Large intestine (tissue), 3 donors: ENCODE data around the gene DMD. TPM values are rescaled to one million over a fixed set of nuclear protein-coding genes. Genes with fewer than 3 reads are reported as not detected.

ENCODE experiments used
- DNase-seq, 2 donors: peaks; one replicate each; pipeline versions ENCODE4 v3.0.0 to v3.0.0-alpha.2; 2013
- H3K27ac ChIP-seq: one replicate; pipeline ENCODE4 v1.5.1; 2013; ENCODE audit warnings: low read length
- H3K27me3 ChIP-seq: 2 replicates; pipeline ENCODE4 v1.6.1; 2013; ENCODE audit warnings: low read length; ENCODE audit not compliant: control insufficient read depth, insufficient read depth
- H3K36me3 ChIP-seq: 2 replicates; pipeline ENCODE4 v1.6.1; 2013; ENCODE audit warnings: low read length; ENCODE audit not compliant: control insufficient read depth, insufficient read depth
- H3K4me1 ChIP-seq: one replicate; pipeline ENCODE4 v1.6.1; 2013; ENCODE audit warnings: low read length; ENCODE audit not compliant: control insufficient read depth, insufficient read depth
- H3K4me3 ChIP-seq: one replicate; pipeline ENCODE4 v1.5.1; 2013; ENCODE audit warnings: low read length
- H3K9me3 ChIP-seq: one replicate; pipeline ENCODE4 v1.6.1; 2013; ENCODE audit warnings: mild to moderate bottlenecking, low read depth, low read length, moderate library complexity; ENCODE audit not compliant: control insufficient read depth
- WGBS: methylation state at CpG from one replicate; pipeline ENCODE4 v1.1.5; 2013; ENCODE audit warnings: low lambda C conversion rate; ENCODE audit not compliant: insufficient coverage; 5-methylcytosine and 5-hydroxymethylcytosine counted together
- polyA plus RNA-seq: library from polyadenylated mRNA; unstranded; fragments of 120-200 nt; gene quantifications from one replicate; pipeline ENCODE4 v1.2.1, GENCODE V29; 2013

The DMD gene
- polyA plus RNA-seq, 1 donor, result 23.3 TPM

GRCh38 chrX:32877592-32877991 is 333.8 kb downstream of the DMD start:
- Histone ChIP-seq H3K4me1 (no peaks in the 10 kb centered on the region), H3K36me3 (no peaks in the 10 kb centered on the region), H3K9me3 (no peaks in the 10 kb centered on the region), H3K27ac (no peak overlapping the region), H3K27me3 (no peaks in the 10 kb centered on the region), H3K4me3 (no peak overlapping the region)
- no peak for DNase-seq
- no CpG with 5 or more reads among the region's 3 CpGs for WGBS

GRCh38 chrX:32874839-32875238 is 336.5 kb downstream of the DMD start:
- H3K9me3 ChIP-seq, result no peaks in the 10 kb centered on the region
- 60% methylated on average over 2 of the region's 4 CpGs for WGBS
- no peak for DNase-seq
- H3K27ac ChIP-seq, result no peak overlapping the region
- no peak overlapping the region for H3K4me3 ChIP-seq
- H3K36me3 ChIP-seq, result no peaks in the 10 kb centered on the region
- no peaks in the 10 kb centered on the region for H3K27me3 ChIP-seq
- H3K4me1 ChIP-seq, result no peaks in the 10 kb centered on the region

- Histone ChIP-seq H3K27ac (no peak overlapping the region), H3K27me3 (no peaks in the 10 kb centered on the region), H3K9me3 (no peaks in the 10 kb centered on the region), H3K4me3 (no peak overlapping the region), H3K36me3 (no peaks in the 10 kb centered on the region), H3K4me1 (no peaks in the 10 kb centered on the region)
- DNase-seq, result no peak
- WGBS, result no CpG with 5 or more reads among the region's 2 CpGs
Measured at GRCh38 chrX:32873786-32874185, 337.6 kb downstream of the DMD start.

- no peaks in the 10 kb centered on the region for H3K9me3 ChIP-seq
- H3K27ac ChIP-seq, result no peak overlapping the region
- H3K4me1 ChIP-seq, result no peaks in the 10 kb centered on the region
- no peak overlapping the region for H3K4me3 ChIP-seq
- WGBS, result no CpG with 5 or more reads among the region's 3 CpGs
- no peaks in the 10 kb centered on the region for H3K27me3 ChIP-seq
- DNase-seq, result no peak
- H3K36me3 ChIP-seq, result no peaks in the 10 kb centered on the region
Measured at GRCh38 chrX:32871636-32872035, 339.7 kb downstream of the DMD start.

GRCh38 chrX:32868524-32868895 is 342.8 kb downstream of the DMD start:
- H3K4me1 ChIP-seq, result no peaks in the 10 kb centered on the region
- no peaks in the 10 kb centered on the region for H3K36me3 ChIP-seq
- H3K27me3 ChIP-seq, result no peaks in the 10 kb centered on the region
- no peaks in the 10 kb centered on the region for H3K9me3 ChIP-seq
- DNase-seq, result no peak
- no CpG with 5 or more reads among the region's 6 CpGs for WGBS
- no peak overlapping the region for H3K27ac ChIP-seq
- H3K4me3 ChIP-seq, result no peak overlapping the region

- WGBS, result no CpG with 5 or more reads among the region's 17 CpGs
- Histone ChIP-seq H3K9me3 (no peaks in the 10 kb centered on the region), H3K36me3 (no peaks in the 10 kb centered on the region)
Measured at GRCh38 chrX:32867781-32868523, 343.4 kb downstream of the DMD start.

GRCh38 chrX:32852203-32852602 is 359.1 kb downstream of the DMD start:
- H3K4me1 ChIP-seq, result no peaks in the 10 kb centered on the region
- no peak overlapping the region for H3K4me3 ChIP-seq
- H3K27me3 ChIP-seq, result no peaks in the 10 kb centered on the region
- no peak for DNase-seq
- no peaks in the 10 kb centered on the region for H3K36me3 ChIP-seq
- no CpG with 5 or more reads among the region's 1 CpG for WGBS
- no peak overlapping the region for H3K27ac ChIP-seq
- no peaks in the 10 kb centered on the region for H3K9me3 ChIP-seq

More at GRCh38 chrX:32867781-32868523, 343.4 kb downstream of the DMD start:
- no peak overlapping the region for H3K27ac ChIP-seq
- DNase-seq, result no peak
- H3K4me3 ChIP-seq, result no peak overlapping the region
- H3K4me1 ChIP-seq, result no peaks in the 10 kb centered on the region
- no peaks in the 10 kb centered on the region for H3K27me3 ChIP-seq

GRCh38 chrX:32851556-32851955 is 359.8 kb downstream of the DMD start:
- no peak for DNase-seq
- H3K4me1 ChIP-seq, result no peaks in the 10 kb centered on the region
- no peaks in the 10 kb centered on the region for H3K27me3 ChIP-seq
- no peak overlapping the region for H3K4me3 ChIP-seq
- no peaks in the 10 kb centered on the region for H3K9me3 ChIP-seq
- no peaks in the 10 kb centered on the region for H3K36me3 ChIP-seq
- WGBS, result no CpG with 5 or more reads among the region's 5 CpGs
- no peak overlapping the region for H3K27ac ChIP-seq

- no peak overlapping the region for H3K4me3 ChIP-seq
- no peak overlapping the region for H3K27ac ChIP-seq
- H3K4me1 ChIP-seq, result no peaks in the 10 kb centered on the region
- H3K27me3 ChIP-seq, result no peaks in the 10 kb centered on the region
- no CpG with 5 or more reads among the region's 5 CpGs for whole genome bisulfite sequencing
- no peak for DNase-seq
- no peaks in the 10 kb centered on the region for H3K9me3 ChIP-seq
- H3K36me3 ChIP-seq, result no peaks in the 10 kb centered on the region
Measured at GRCh38 chrX:32847921-32848320, 363.4 kb downstream of the DMD start.

GRCh38 chrX:32842053-32842452 is 369.3 kb downstream of the DMD start:
- no peak for DNase-seq
- H3K27me3 ChIP-seq, result no peaks in the 10 kb centered on the region
- H3K4me3 ChIP-seq, result no peak overlapping the region
- H3K4me1 ChIP-seq, result no peaks in the 10 kb centered on the region
- H3K36me3 ChIP-seq, result no peaks in the 10 kb centered on the region
- no peaks in the 10 kb centered on the region for H3K9me3 ChIP-seq
- no peak overlapping the region for H3K27ac ChIP-seq
- no CpG with 5 or more reads among the region's 4 CpGs for WGBS

GRCh38 chrX:32839781-32840180 is 371.6 kb downstream of the DMD start:
- Histone ChIP-seq H3K4me3 (no peak overlapping the region), H3K36me3 (no peaks in the 10 kb centered on the region), H3K27me3 (no peaks in the 10 kb centered on the region), H3K27ac (no peak overlapping the region), H3K9me3 (no peaks in the 10 kb centered on the region), H3K4me1 (no peaks in the 10 kb centered on the region)
- DNase-seq, result no peak
- no CpG with 5 or more reads among the region's 6 CpGs for WGBS
